Right lobe of liver (tissue), 6 donors: ENCODE measurements around the gene SEMA4D. TPM values are rescaled to one million over a fixed set of nuclear protein-coding genes. Genes with fewer than 3 reads are reported as not detected.

Experiments
- ATAC-seq, 4 donors: fragments of 200-7000 bp; cut with Tn5 transposase; one replicate each; pipeline ENCODE4 v1.9.1; 2020; ENCODE audit warnings: mild to moderate bottlenecking in 4 of 4, moderate library complexity in 4 of 4
- DNase-seq, 3 donors: peaks; one replicate each; pipeline ENCODE4 v3.0.0-alpha.2; 2020
- H3K27ac ChIP-seq, 3 donors: fragments of 200-600 bp; one replicate each; pipeline ENCODE4 v1.8.0; 2022
- H3K27me3 ChIP-seq, 2 donors: fragments of 200-600 bp; one replicate each; pipeline ENCODE4 v1.8.0; 2022
- H3K36me3 ChIP-seq, 4 donors: fragments of 200-600 bp; sonication (generic) in 1 of 4; one replicate each; pipeline versions ENCODE4 v1.5.1 to v1.8.0; 2017 to 2022; ENCODE audit warnings: control low read depth in 1 of 4
- H3K4me1 ChIP-seq, 4 donors: fragments of 200-600 bp; sonication (generic) in 1 of 4; one replicate each; pipeline versions ENCODE4 v1.5.1 to v1.8.0; 2017 to 2022; ENCODE audit warnings: control low read depth in 1 of 4
- H3K4me3 ChIP-seq, 3 donors: fragments of 200-600 bp; one replicate each; pipeline ENCODE4 v1.8.0; 2022
- H3K9me3 ChIP-seq, 4 donors: fragments of 200-600 bp; sonication (generic) in 1 of 4; one replicate each; pipeline versions ENCODE4 v1.5.1 to v1.8.0; 2017 to 2022; ENCODE audit warnings: control low read depth in 1 of 4
- POLR2A ChIP-seq: fragments of 450-650 bp; IDR thresholded peaks from one replicate; pipeline ENCODE4 v1.6.1; 2017; ENCODE audit warnings: antibody characterized with exemption, mild to moderate bottlenecking
- WGBS: methylation state at CpG from one replicate; pipeline ENCODE4 v1.1.6; 2018; ENCODE audit warnings: low coverage, low lambda C conversion rate; ENCODE audit not compliant: insufficient coverage; ENCODE audit errors: missing lambda C conversion rate; 5-methylcytosine and 5-hydroxymethylcytosine counted together
- intact Hi-C, 2 donors: fragments of 100-400 bp; cut with DNase I; formaldehyde crosslinking; loops; one replicate each; pipeline versions ENCODE4 v1.11.2 to v1.14.1; 2022
- total RNA-seq, 6 experiments: library from RNA; depleted of rRNA in 2 of 6; stranded (reverse); fragments of >200 nt in 2 of 6; fragmentation: NEBNext Ultra II Directional in 3 of 6; extraction: Animal tissue kit (Norgen Biotek cat#: 25700) in 3 of 6; gene quantifications; one replicate each; pipeline versions ENCODE4 v1.1.0 to v1.2.4, GENCODE V29; 2016 to 2023
- TF ChIP-seq, protein P1 (sequence below), 4 donors: fragments of 200-600 bp in 3 of 4; fragments of 450-650 bp in 1 of 4; IDR thresholded peaks; one replicate each; pipeline versions ENCODE4 v1.5.1 to v1.8.0; 2016 to 2022; ENCODE audit warnings: antibody characterized with exemption in 4 of 4, mild to moderate bottlenecking in 2 of 4
- donor health status: DM: no; HTN: yes; CAD: no.
- donor health status: DM: no; HTN: no; CAD: no.
- donor health status: DM: no; HTN: no; CAD: no.
- donor health status: DM: no; HTN: yes; CAD: no.
- donor health status: DM: no; HTN: yes; CAD: no.

The SEMA4D gene
- total RNA-seq, 6 experiments from 2014 or later = 2.0 to 7.5 (median 3.5) TPM

DNA sequence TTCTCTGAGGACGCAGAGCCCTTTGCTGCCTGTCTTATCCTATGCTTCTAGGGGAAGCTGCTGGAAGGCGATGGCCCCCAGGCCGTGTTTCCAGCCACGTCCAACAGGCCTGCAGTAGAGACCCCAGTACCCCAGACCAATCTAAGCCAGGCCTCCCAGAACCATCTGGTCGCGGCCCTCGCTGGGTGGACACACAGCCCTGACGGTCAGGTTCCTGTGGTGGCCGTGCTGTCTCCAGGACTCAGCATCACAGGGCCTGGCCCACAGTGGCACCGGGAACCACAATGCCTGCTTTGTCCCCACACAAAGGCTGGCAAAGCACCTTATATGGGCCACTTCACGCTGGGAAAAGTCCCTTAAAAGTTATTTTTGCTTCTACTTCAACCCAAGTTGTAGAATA lies 44.5 kb downstream of the SEMA4D start:
- H3K4me3 ChIP-seq = no peak overlapping the region
- TF ChIP-seq, protein P1, sequence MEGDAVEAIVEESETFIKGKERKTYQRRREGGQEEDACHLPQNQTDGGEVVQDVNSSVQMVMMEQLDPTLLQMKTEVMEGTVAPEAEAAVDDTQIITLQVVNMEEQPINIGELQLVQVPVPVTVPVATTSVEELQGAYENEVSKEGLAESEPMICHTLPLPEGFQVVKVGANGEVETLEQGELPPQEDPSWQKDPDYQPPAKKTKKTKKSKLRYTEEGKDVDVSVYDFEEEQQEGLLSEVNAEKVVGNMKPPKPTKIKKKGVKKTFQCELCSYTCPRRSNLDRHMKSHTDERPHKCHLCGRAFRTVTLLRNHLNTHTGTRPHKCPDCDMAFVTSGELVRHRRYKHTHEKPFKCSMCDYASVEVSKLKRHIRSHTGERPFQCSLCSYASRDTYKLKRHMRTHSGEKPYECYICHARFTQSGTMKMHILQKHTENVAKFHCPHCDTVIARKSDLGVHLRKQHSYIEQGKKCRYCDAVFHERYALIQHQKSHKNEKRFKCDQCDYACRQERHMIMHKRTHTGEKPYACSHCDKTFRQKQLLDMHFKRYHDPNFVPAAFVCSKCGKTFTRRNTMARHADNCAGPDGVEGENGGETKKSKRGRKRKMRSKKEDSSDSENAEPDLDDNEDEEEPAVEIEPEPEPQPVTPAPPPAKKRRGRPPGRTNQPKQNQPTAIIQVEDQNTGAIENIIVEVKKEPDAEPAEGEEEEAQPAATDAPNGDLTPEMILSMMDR (IDR thresholded peaks at IDR 0.05) = no peak
- TF ChIP-seq POLR2A = no peak
- DNase-seq (no peak), ATAC-seq (no peak)
- no peak overlapping the region for H3K27ac ChIP-seq
- WGBS = no CpG with 5 or more reads among the region's 11 CpGs
- no peaks in the 10 kb centered on the region for H3K36me3 ChIP-seq
- intact Hi-C loops = no loop called here
- H3K27me3 ChIP-seq = no peaks in the 10 kb centered on the region
- no peaks in the 10 kb centered on the region for H3K9me3 ChIP-seq
- no peaks in the 10 kb centered on the region for H3K4me1 ChIP-seq

DNA sequence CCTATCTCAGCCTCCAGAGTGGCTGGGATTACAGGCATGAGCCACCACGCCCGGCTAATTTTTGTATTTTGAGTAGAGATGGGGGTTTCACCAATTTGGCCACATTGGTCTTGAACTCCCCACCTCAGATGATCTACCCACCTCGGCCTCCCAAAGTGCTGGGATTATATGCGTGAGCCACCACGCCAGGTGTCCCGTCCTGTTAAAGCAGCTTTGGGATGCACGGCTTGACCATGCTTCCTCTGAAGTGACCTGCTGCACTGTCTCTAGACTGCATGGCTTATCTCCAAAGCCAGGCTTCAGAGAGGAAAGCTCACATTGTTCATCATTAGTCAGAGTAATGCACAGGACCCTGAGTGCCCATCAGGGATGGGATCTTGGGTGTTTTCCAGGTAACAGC lies 45.4 kb downstream of the SEMA4D start:
- H3K4me3 ChIP-seq = no peak overlapping the region
- H3K36me3 ChIP-seq = no peaks in the 10 kb centered on the region
- no peaks in the 10 kb centered on the region for H3K4me1 ChIP-seq
- intact Hi-C loops = no loop called here
- no peaks in the 10 kb centered on the region for H3K9me3 ChIP-seq
- TF ChIP-seq POLR2A = no peak
- TF ChIP-seq, protein P1 (IDR thresholded peaks at IDR 0.05) = no peak
- no peak for DNase-seq
- no peak overlapping the region for H3K27ac ChIP-seq
- ATAC-seq = no peak
- no CpG with 5 or more reads among the region's 7 CpGs for WGBS
- H3K27me3 ChIP-seq = no peaks in the 10 kb centered on the region

DNA sequence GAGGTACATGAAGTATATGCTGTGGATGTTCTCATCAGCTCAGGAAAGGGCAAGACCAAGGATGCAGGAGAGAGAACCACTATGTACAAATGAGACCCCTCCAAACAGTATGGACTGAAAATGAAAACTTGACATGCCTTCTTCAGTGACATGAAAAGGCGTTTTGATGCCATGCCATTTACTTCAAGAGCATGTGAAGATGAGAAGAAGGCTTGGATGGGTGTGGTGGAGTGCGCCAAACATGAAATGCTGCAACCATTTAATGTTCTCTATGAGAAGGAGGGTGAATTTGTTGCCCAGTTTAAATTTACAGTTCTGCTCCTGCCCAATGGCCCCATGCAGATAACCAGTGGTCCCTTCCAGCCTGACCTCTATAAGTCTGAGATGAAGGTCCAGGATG lies 47.7 kb downstream of the SEMA4D start:
- no peak for TF ChIP-seq POLR2A
- TF ChIP-seq, protein P1 (IDR thresholded peaks at IDR 0.05) = no peak
- Histone ChIP-seq H3K27me3 (no peaks in the 10 kb centered on the region), H3K9me3 (no peaks in the 10 kb centered on the region), H3K4me3 (no peak overlapping the region), H3K4me1 (no peaks in the 10 kb centered on the region), H3K36me3 (no peaks in the 10 kb centered on the region), H3K27ac (no peak overlapping the region)
- intact Hi-C loops = no loop called here
- 100% methylated on average over 1 of the region's 2 CpGs for WGBS
- DNase-seq (no peak), ATAC-seq (no peak)

DNA sequence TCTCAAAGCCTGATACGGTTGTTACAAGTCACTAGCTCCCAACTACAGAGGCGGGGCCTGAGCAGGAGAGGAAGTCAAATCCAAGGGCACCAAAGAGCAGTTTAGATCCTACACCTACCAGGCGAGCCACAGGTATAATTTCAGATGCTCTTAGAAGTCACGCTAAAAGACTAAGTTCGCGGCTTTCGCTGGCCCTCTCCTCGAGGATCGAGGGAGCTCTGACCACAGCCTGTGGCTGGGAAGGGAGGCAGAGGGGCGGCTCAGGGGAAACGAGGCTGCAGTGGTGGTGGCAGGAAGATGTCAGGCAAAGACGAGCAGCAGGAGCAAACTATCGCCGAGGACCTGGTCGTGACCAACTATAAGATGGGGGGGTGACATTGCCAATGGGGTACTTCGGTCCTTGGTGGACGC lies 48.6 kb downstream of the SEMA4D start:
- DNase-seq (no peak), ATAC-seq (no peak)
- no peak for TF ChIP-seq POLR2A
- TF ChIP-seq, protein P1 (IDR thresholded peaks at IDR 0.05) = no peak

DNA sequence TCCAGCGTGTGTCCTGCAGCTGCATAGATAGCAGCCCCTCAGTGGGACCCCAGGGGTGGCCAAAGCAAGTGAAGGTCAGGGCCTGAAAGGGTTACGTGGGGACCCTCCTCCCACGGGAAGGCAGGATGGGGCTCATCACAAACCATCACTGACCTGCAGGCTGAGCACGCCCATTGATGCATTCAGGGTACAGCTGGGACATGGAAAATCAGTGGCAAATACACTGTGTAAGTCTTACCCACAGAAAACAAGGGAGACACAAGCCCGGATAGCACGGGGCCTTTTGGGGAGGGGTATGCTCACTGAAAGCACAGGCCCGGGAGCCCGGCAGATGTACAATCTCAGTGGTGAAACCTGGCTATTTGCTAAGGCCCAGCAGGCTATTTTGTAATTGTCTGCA lies 49.1 kb downstream of the SEMA4D start:
- no peaks in the 10 kb centered on the region for H3K36me3 ChIP-seq
- no peak overlapping the region for H3K4me3 ChIP-seq
- DNase-seq (no peak), ATAC-seq (no peak)
- TF ChIP-seq, protein P1 (IDR thresholded peaks at IDR 0.05) = no peak
- TF ChIP-seq POLR2A = no peak
- H3K27me3 ChIP-seq = no peaks in the 10 kb centered on the region
- H3K9me3 ChIP-seq = no peaks in the 10 kb centered on the region
- H3K4me1 ChIP-seq = no peaks in the 10 kb centered on the region
- no peak overlapping the region for H3K27ac ChIP-seq
- no CpG with 5 or more reads among the region's 8 CpGs for WGBS
- intact Hi-C loops = no loop called here

More for the DNA sequence above, 48.6 kb downstream of the SEMA4D start:
- H3K4me3 ChIP-seq = no peak overlapping the region
- H3K9me3 ChIP-seq = no peaks in the 10 kb centered on the region
- H3K27me3 ChIP-seq = no peaks in the 10 kb centered on the region
- intact Hi-C loops = no loop called here
- 87% methylated on average over 15 of the region's 17 CpGs for WGBS
- no peak overlapping the region for H3K27ac ChIP-seq
- no peaks in the 10 kb centered on the region for H3K36me3 ChIP-seq
- H3K4me1 ChIP-seq = no peaks in the 10 kb centered on the region
